ENCODE measurements around the gene NUP62. TPM values are rescaled to one million over a fixed set of nuclear protein-coding genes. Genes with fewer than 3 reads are reported as not detected.

NUP62 gene
- total RNA-seq, 1 experiment from 2014 or later, result 127 TPM

- Histone ChIP-seq H3K23me2 (ENCODE audit: insufficient read length, low read depth, low read length, poor library complexity, severe bottlenecking) (peaks cover 11% of the 10 kb centered on the region), H3K14ac (ENCODE audit: insufficient read depth, low read length) (peak overlapping the region; percentile 89), H2AK5ac (ENCODE audit: insufficient read length, low read length) (no peak overlapping the region), H3K56ac (ENCODE audit: insufficient read length, low read depth, low read length) (peak overlapping the region; percentile 30), H4K91ac (ENCODE audit: insufficient read length, low read depth, low read length) (no peak overlapping the region), H3K79me2 (ENCODE audit: insufficient read depth, low read length) (no peaks in the 10 kb centered on the region; the same call in 1 of the 2 replicates), H2BK20ac (ENCODE audit: low read depth, low read length, poor library complexity, severe bottlenecking) (no peak overlapping the region), H3K4me1 (ENCODE audit: insufficient read depth, low read length) (no peaks in the 10 kb centered on the region), H3K4me2 (ENCODE audit: insufficient read depth, insufficient read length, low read length) (peak overlapping the region; percentile 78), H3K23ac (ENCODE audit: insufficient read length, low read depth, low read length) (no peak overlapping the region), H3K27me3 (ENCODE audit: insufficient read depth, low read length) (no peaks in the 10 kb centered on the region), H4K20me1 (ENCODE audit: control insufficient read depth, insufficient read depth, insufficient read length) (no peaks in the 10 kb centered on the region), H2BK5ac (ENCODE audit: insufficient read length, low read length) (peak overlapping the region; percentile 85), H4K5ac (ENCODE audit: insufficient read length, low read depth, low read length) (no peak overlapping the region), H3K18ac (ENCODE audit: insufficient read length, low read depth, low read length) (peak overlapping the region; percentile 92), H4K8ac (replicated peaks; ENCODE audit: insufficient read length, low read depth, low read length) (no peak overlapping the region), H3K4ac (ENCODE audit: low read depth, low read length) (no peak overlapping the region), H3K9ac (ENCODE audit: extremely low read depth, insufficient read length, low read length) (peak overlapping the region; percentile 88), H2AFZ (ENCODE audit: low read length) (no peak overlapping the region), H2BK12ac (ENCODE audit: insufficient read length, low read depth, low read length) (no peak overlapping the region), H2BK15ac (ENCODE audit: low read depth, low read length) (no peak overlapping the region), H3K9me3 (ENCODE audit: control insufficient read depth, low read depth, low read length) (no peaks in the 10 kb centered on the region), H2BK120ac (ENCODE audit: low read depth, low read length, poor library complexity, severe bottlenecking) (no peak overlapping the region), H3K79me1 (ENCODE audit: insufficient read depth, low read depth, low read length, poor library complexity, severe bottlenecking) (no peaks in the 10 kb centered on the region), H3K27ac (ENCODE audit: insufficient read length, low read depth, low read length) (peak overlapping the region; percentile 65), H3T11ph (ENCODE audit: low read length) (no peak overlapping the region)
- no peaks in the 10 kb centered on the region for H3K9me3 Mint-ChIP-seq
- WGBS (ENCODE audit: extremely low coverage, insufficient read length, low lambda C conversion rate), result no CpG with 5 or more reads among the region's 41 CpGs
- H3K4me3 Mint-ChIP-seq, result no peak overlapping the region
- H3K4me1 Mint-ChIP-seq, result peaks cover 18 to 28% of the 10 kb centered on the region in 2 experiments
- H3K27me3 Mint-ChIP-seq (ENCODE audit: low read depth), result no peaks in the 10 kb centered on the region
- DNase-seq, result peak; percentile 99
- peaks cover 36 to 44% (median 43%) of the 10 kb centered on the region in 3 experiments for H3K36me3 Mint-ChIP-seq (ENCODE audit: insufficient read depth in 1 of 3, low read depth in 3 of 3)
- peak overlapping the region in 1 of 3 experiments; percentile 99; a peak in 5 of 7 replicates for H3K27ac Mint-ChIP-seq
- no peak for TF ChIP-seq CTCF (conservative IDR thresholded peaks at IDR 0.05)
Observed at GRCh38 chr19:49877879-49878743, 51.2 kb downstream of the NUP62 start.
